ENCODE data around the gene TRIM17. TPM values are rescaled to one million over a fixed set of nuclear protein-coding genes. Genes with fewer than 3 reads are reported as not detected.

TRIM17 gene
- polyA plus RNA-seq, 1 donor from 2014 or later = 0.14 TPM

- Histone ChIP-seq H2AFZ (ENCODE audit: low read depth, low read length) (no peak overlapping the region), H3K4me2 (ENCODE audit: low read length) (no peak overlapping the region), H3K9ac (ENCODE audit: low read length) (no peak overlapping the region), H3K27ac (ENCODE audit: low read length) (no peak overlapping the region), H4K20me1 (ENCODE audit: insufficient read depth) (no peaks in the 10 kb centered on the region), H3K9me3 (ENCODE audit: low read length) (no peaks in the 10 kb centered on the region), H3K36me3 (ENCODE audit: insufficient read depth, low read length) (no peaks in the 10 kb centered on the region), H3K9me2 (ENCODE audit: insufficient read depth, low read length) (no peaks in the 10 kb centered on the region), H3K79me2 (replicated peaks; ENCODE audit: insufficient read depth, low read length) (no peaks in the 10 kb centered on the region), H3K27me3 (ENCODE audit: insufficient read depth, low read depth, low read length) (peaks cover 17% of the 10 kb centered on the region), H3K4me3 (ENCODE audit: low read length) (no peak overlapping the region), H3F3A (ENCODE audit: insufficient read depth, low read length, poor library complexity, severe bottlenecking) (no peaks in the 10 kb centered on the region)
- TF ChIP-seq REST (IDR thresholded peaks at IDR 0.05; ENCODE audit: borderline replicate concordance) = no peak
- TF ChIP-seq RAD21 (conservative IDR thresholded peaks at IDR 0.05) = no peak
- TF ChIP-seq SMC3 (conservative IDR thresholded peaks at IDR 0.05; ENCODE audit: poor library complexity) = no peak
- TF ChIP-seq TAF1 (IDR thresholded peaks at IDR 0.05; ENCODE audit: low read depth) = no peak
- no peak for TF ChIP-seq EZH2 (IDR thresholded peaks at IDR 0.05; ENCODE audit: borderline replicate concordance, insufficient read depth, low read length, poor library complexity, severe bottlenecking)
- TF ChIP-seq POLR2AphosphoS5 (IDR thresholded peaks at IDR 0.05) = no peak
- no peak for TF ChIP-seq MXI1 (conservative IDR thresholded peaks at IDR 0.05; ENCODE audit: poor library complexity, severe bottlenecking)
- no peak for TF ChIP-seq CTCF (IDR thresholded peaks at IDR 0.05; ENCODE audit: poor library complexity, severe bottlenecking)
- TF ChIP-seq EP300 (conservative IDR thresholded peaks at IDR 0.05; ENCODE audit: poor library complexity, severe bottlenecking) = no peak
These were observed 37.0 kb downstream of the TRIM17 start for GRCh38 chr1:228379666-228380065.

GRCh38 chr1:228378873-228379460 is 37.7 kb downstream of the TRIM17 start:
- no peaks in the 10 kb centered on the region for H3K9me2 ChIP-seq (ENCODE audit: insufficient read depth, low read length)
- TF ChIP-seq RAD21 (conservative IDR thresholded peaks at IDR 0.05) = peak; percentile 3
- peak; percentile 37 for TF ChIP-seq CTCF (IDR thresholded peaks at IDR 0.05; ENCODE audit: poor library complexity, severe bottlenecking)
- no peak for TF ChIP-seq EP300 (conservative IDR thresholded peaks at IDR 0.05; ENCODE audit: poor library complexity, severe bottlenecking)
- H3K27ac ChIP-seq (ENCODE audit: low read length) = no peak overlapping the region

More at GRCh38 chr1:228378873-228379460, 37.7 kb downstream of the TRIM17 start:
- Histone ChIP-seq H3K4me3 (ENCODE audit: low read length) (peak overlapping the region; percentile 76), H4K20me1 (ENCODE audit: insufficient read depth) (no peaks in the 10 kb centered on the region), H3K36me3 (ENCODE audit: insufficient read depth, low read length) (no peaks in the 10 kb centered on the region), H3K9me3 (ENCODE audit: low read length) (no peaks in the 10 kb centered on the region), H3K27me3 (ENCODE audit: insufficient read depth, low read depth, low read length) (peaks cover 17% of the 10 kb centered on the region), H3F3A (ENCODE audit: insufficient read depth, low read length, poor library complexity, severe bottlenecking) (no peaks in the 10 kb centered on the region), H3K79me2 (replicated peaks; ENCODE audit: insufficient read depth, low read length) (no peaks in the 10 kb centered on the region), H3K9ac (ENCODE audit: low read length) (peak overlapping the region; percentile 67), H3K4me2 (ENCODE audit: low read length) (peak overlapping the region; percentile 62), H2AFZ (ENCODE audit: low read depth, low read length) (peak overlapping the region; percentile 80)
